ENCODE data around the gene CD274.
"Not testable (repeated sequence)": the region's sequence is repeated elsewhere in the genome, so short reads cannot be mapped to it uniquely, and the experiment has no call there.

Gene CD274

DNA sequence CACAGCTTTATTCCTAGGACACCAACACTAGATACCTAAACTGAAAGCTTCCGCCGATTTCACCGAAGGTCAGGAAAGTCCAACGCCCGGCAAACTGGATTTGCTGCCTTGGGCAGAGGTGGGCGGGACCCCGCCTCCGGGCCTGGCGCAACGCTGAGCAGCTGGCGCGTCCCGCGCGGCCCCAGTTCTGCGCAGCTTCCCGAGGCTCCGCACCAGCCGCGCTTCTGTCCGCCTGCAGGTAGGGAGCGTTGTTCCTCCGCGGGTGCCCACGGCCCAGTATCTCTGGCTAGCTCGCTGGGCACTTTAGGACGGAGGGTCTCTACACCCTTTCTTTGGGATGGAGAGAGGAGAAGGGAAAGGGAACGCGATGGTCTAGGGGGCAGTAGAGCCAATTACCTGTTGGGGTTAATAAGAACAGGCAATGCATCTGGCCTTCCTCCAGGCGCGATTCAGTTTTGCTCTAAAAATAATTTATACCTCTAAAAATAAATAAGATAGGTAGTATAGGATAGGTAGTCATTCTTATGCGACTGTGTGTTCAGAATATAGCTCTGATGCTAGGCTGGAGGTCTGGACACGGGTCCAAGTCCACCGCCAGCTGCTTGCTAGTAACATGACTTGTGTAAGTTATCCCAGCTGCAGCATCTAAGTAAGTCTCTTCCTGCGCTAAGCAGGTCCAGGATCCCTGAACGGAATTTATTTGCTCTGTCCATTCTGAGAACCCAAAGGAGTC is at the start of gene CD274:
Gene CD274 (plus strand): TSS at position 184 of the 733 bp plus-strand sequence. CDS start 5,572 bp downstream, outside the sequence.
- no peak for DNase-seq

DNA sequence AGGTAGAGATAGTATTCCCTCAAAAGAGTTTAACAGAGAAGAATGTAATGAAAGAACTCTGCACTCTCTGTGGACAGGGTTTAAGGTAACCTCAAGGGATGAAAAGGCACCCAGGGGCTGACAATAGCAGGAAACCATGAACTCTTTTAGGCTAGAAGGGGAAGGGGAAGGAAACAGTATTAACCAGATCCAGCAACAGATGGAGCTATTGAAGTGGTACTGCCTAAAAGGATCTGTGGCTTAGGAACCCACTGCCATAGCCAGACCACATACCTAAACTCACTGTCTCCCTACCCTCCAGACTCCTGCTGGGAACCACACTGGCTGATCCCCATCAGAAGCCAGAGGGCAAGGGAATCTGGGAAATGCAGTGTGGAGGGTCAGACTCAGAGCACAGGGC is 48.1 kb upstream of the CD274 start:
- no peak for DNase-seq

DNA sequence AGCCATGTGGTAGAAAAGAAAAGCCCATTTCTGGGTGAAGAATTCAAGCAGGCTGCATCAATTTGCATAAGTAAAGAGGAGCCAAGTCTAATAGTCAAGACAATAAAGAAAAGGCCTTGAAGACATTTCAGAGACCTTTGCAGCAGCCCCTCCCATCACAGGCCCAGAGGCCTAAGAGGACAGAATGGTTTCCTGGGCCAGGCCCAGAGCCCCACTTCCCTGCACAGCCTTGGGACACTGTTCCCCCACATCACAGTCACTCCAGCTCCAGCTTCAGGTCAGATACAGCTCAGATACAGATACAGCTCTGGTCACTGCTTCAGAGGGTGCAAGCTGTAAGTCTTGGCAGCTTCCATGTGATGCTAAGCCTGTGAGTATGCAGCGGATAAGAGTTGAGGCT is 41.7 kb upstream of the CD274 start:
- no peak for DNase-seq

DNA sequence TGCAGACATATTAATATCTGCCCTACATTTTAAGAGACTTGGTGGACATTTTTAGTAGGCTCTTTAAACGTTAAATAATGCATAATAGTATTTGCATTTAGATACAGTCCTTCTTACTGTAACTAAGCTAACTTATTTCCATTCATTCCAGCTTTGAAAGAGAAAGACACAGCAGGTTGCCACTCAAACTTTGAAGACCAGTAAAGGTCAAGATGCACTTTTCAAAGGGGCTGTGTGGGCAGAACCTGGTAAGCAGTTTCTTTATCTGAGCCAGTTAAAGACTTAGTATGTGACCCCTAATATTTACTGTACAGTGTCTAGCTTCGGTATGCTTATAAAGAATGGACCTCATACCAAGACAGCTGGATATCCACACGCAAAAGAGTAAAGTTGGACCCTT is 33.4 kb upstream of the CD274 start:
- DNase-seq, result no peak

DNA sequence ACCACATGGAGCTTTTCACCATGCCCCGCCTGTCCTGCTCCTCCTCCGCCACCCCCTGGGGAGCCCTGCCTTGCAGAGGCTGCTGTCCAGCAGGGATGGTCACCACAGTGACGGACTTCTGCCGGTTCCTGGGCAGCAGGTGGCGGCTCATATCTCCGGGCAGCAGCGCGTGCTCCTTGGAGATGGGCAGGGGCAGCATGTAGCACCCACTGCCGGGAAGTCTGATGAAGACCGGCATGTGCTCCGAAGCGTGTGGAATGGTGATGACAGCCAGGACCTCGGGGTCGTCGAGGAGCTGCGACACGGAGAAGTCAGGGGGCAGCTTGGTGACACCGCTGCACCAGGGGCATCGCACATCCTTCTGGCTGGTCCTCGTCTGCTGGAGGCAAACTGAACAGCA is 31.9 kb upstream of the CD274 start:
- DNase-seq, result no peak

DNA sequence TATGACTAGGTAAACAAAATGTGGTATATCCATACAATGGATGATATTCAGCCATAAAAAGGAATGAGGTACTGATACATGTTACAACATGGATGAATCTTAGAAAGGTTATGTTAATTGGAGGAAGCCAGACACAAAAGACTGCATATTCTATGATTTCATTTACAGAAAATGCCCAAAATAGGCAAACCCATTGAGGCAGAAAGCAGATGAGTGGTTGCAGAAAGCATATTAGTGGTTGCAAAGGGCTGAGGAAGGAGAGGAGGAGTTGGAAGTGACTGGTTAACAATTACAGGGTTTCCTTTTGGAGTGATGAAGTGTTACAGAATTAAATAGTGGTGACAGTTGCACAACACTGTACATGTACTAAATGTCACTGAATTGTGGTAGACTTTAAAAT is 30.4 kb upstream of the CD274 start:
- DNase-seq, result no peak

DNA sequence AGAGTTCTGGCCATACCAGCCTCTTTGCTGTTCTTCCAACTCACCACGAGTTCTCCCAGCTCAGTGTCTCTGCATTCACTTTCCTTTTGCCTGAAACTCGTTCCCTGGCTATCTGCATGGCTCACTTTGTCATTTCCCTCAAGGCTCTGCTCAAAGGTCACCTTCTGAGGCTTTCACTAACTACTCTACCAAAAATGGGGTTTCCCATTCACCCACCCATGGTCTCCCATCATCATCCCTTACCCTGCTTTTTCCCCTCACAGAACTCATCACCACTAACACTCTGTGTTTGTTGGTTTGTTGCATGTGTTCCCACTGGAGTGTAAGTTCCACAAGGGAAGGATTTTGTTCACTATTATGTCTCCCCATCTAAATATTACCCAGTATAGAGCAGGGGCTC is 29.2 kb upstream of the CD274 start:
- no peak for DNase-seq

DNA sequence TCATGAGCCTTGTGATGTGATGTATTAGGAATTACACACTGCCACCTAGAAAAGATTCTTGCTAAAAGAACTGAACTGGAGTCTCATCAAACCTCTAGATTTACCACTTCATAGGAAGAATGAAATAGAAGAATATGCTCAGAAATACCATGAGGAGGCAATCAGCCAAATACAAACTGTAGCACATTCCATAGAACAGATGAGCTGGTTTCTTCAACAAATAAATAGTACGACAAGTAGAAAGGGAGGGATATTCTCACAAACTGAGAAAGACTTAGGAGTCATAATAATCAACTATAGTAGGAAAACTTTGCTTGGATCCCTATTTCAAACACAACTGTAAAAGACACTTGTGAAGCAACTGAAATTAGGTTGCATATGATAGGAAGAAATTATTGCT is 28.1 kb upstream of the CD274 start:
- no peak for DNase-seq

DNA sequence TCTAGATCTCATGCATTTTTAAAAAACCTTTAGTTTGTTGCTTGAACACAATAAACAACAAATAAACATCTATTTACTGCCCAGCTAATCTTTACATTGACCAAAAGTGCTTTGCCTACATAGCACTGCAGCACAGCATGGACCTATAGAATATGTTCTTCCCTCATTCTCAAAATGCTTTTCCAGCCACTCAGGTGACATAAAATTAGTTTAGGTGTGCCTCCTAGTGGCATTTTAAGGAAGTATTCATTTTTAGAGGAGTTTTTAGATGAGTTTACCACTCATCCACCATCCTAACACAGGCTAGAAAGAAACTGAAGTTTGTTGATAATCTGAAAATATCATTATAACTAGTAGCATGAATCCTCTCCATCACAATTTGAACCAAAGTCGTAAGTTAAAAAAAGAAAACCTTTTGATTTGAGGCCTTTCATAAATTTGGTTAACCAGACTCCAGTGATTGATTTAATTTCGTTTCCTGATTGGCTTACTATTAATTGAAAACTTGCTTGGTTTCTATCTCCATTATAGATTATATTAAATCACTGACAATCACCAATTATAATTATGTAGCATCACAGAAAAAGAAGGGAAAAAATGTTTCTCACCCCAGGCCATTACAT is 25.2 kb upstream of the CD274 start:
- no peak for DNase-seq

DNA sequence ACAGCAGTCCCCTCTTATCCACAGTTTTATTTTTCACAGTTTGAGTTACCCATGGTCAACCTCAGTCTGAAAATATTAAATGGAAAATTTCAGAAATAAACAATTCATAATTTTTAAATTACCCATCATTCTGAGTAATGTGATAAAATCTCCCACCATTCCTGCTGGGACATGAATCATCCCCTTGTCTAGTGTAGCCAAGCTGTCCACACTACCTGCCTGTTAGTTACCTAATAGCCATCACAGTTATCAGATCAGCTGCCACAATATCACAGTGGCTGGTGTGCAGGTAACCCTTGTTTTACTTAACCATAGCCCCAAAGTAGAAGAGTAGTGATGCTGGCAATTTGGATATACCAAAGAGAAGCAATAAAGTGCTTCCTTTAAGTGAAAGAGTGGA is 23.3 kb upstream of the CD274 start:
- DNase-seq, result no peak

DNA sequence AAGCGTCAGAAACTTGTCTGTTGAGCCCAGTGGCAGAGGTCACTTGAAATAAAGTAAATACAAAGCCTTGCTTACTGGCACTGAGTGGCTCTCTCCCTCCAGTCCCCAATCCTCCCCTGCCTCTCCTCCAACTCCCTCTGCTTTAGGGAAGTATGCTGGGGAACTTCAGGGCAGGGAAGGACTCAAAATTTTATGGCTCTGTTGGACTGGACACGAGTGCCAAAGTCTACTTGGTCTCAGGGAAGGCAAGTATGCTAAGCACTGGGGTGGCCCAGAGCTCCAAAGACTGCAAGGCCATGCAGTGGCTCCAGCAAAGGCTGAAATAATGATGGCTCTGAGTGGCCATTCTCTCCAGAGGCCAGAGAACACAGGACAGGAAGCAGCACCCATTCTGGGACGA is 22.2 kb upstream of the CD274 start:
- DNase-seq, result no peak

DNA sequence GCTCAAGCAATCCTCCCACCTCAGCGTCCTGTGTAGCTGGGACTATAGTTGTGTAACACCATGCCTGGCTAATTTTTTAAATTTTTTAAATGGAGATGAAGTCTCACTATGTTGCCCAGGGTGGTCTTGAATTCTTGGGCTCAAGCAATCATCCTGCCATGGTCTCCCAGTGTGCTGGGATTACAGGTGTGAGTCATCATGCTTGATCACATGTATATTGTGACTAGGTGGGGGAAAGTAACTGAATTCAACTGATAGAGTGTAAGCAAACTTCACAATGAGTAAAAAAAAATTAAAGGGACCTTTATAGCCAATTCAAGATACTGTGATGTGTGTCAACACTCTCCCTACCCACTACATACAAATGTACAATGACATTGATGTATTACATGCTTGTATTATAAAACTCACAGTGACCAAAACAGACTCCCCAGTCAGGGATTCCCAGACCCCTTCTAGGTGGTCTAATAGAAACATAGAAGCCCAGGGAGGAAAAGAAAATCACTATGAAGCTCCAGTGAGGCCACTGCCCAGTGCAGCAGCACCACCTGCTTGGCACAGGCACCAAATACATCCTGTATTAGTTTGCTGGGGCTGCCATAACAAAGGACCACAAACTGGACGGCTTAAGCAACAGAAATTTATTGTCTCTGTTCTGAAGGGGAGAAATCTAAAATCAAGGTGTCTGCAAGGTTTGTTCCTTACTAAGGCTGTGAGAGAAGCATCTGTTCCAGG is 21.4 kb upstream of the CD274 start:
- DNase-seq, result no peak

DNA sequence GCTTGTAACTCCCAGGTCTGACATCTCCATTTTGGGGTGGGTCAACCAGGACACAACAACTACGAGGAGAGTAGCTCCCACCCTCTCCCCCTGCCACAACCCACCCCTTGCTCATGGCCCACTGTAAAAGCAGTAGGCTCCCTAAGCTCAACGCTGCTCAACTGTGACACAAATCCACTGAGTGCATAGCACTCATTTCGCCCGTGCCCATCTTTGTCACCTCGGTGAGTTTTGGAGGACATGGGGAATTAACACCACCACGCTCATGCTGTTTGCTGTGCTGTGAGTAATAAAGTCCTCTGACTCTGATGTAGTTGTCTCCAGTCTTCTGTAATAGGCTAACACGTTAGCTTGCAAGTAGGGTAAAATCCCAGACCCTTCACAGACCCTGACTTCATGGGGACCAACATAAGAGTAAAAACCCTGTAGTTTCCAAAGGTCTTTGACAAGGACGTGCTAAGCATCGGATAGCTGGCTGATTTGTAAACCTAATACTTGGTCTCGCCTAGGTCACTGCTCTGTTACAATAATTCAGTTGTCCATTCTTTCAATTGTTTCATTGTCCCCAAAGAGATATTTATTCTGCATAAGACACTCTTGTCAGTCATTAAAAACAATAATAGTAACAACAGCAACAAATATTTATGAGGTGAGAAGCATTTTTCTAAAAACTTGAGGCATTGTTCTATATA is 20.3 kb upstream of the CD274 start:
- DNase-seq, result no peak

DNA sequence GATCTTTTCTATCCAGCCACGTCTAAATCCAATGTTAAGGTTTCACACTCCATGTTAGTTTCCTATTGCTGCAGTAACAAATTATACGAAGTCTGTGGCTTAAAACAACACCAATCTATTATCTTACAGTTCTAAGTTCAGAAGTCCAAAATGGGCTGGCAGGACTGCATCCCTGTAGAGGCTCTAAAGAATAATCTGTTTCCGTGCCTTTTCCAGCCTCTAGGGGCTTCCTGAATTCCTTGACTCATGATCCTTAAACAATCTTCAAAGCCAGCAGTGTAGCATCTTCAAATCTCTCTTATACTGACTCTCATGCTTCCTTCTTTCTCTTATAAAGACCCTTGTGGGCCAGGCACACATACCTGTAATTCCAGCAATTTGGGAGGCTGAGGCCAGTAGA is 19.4 kb upstream of the CD274 start:
- no peak for DNase-seq

DNA sequence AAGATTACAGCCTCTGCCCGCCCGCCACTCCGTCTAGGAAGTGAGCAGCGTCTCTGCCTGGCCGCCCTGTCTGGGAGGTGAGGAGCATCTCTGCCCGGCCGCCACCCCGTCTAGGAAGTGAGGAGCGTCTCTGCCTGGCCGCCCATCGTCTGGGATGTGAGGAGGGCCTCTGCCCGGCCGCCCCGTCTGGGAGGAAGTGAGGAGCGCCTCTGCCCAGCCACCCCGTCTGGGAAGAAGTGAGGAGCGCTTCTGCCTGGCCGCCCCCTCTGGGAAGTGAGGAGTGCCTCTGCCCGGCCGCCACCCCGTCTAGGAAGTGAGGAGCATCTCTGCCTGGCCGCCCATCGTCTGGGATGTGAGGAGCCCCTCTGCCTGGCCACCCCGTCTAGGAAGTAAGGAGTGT is 17.5 kb upstream of the CD274 start:
- not testable (repeated sequence) for DNase-seq

DNA sequence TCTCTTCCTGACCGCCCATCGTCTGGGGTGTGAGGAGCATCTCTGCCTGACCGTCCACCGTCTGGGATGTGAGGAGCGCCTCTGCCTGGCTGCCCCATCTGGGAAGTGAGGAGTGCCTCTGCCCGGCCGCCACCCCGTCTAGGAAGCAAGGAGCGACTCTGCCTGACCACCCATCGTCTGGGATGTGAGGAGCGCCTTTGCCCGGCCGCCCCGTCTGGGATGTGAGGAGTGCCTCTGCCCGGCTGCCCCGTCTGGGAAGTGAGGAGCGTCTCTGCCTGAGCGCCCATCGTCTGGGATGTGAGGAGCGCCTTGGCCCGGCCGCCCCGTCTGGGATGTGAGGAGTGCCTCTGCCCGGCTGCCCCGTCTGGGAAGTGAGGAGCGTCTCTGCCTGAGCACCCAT is 17.0 kb upstream of the CD274 start:
- DNase-seq, result not testable (repeated sequence)

DNA sequence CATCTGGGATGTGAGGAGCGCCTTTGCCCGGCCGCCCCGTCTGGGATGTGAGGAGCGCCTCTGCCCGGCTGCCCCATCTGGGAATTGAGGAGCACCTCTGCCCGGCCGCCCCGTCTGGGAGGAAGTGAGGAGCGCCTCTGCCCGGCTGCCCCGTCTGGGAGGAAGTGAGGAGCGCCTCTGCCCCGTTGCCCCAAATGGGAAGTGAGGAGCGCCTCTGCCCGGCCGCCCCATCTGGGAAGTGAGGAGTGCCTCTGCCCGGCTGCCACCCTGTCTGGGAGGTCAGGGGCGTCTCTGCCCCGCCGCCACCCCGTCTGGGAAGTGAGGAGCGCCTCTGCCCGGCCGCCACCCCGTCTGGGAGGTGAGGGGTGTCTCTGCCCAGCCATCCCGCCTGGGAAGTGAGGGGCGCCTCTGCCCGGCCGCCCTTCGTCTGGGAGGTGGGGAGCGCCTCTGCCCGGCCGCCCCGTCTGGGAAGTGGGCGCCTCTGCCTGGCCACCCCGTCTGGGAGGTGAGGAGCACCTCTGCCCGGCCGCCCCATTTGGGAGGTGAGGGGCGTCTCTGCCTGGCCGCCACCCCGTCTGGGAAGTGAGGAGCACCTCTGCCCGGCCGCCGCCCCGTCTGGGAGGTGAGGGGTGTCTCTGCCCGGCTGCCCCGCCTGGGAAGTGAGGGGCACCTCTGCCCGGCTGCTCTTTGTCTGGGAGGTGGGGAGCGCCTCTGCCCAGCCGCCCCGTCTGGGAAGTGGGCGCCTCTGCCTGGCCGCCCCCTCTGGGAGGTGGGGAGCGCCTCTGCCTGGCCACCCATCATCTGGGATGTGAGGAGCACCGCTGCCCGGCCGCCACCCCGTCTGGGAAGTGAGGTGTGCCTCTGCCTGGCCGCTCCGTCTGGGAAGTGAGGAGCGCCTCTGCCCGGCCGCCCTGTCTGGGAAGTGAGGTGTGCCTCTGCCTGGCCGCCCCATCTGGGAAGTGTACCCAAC is 16.2 kb upstream of the CD274 start:
- not testable (repeated sequence) for DNase-seq

DNA sequence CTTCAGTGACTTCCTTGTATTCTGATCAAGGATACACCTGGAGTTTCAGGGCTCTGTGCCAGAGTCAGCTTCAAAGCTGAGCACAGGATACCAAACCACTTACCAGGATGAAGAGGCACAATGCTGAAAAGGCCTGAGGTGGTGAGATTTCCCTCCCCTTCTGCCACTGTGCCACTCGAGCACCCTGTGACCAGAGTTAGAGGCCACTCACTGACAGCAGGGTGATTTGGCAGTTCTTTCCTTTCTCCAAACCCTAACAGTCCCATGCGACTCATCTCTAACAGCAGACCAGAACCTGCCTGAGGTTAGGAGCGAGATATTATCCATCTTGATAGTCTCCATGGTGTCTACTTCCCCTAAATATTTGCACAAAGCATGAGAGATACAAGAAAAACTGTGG is 14.4 kb upstream of the CD274 start:
- no peak for DNase-seq

DNA sequence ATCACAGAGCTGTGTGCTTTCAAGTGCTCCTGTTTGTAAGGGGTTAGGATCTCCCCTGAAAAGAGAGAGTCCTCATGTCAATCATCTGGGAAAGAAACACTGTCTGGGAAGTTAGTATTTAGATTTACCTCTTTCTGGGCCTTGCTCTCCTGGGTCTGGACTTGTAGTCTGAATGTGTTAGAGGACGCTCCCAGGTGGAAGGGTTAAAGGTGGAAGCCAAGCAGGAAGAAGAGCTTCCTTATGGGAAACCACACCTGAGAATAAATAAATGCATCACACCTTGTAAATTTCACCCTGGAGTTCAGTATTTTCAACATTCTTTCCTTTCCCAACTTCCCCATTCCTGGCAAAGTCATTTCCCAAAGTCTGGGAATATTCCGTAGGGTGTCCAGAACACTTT is 13.9 kb upstream of the CD274 start:
- DNase-seq, result no peak

DNA sequence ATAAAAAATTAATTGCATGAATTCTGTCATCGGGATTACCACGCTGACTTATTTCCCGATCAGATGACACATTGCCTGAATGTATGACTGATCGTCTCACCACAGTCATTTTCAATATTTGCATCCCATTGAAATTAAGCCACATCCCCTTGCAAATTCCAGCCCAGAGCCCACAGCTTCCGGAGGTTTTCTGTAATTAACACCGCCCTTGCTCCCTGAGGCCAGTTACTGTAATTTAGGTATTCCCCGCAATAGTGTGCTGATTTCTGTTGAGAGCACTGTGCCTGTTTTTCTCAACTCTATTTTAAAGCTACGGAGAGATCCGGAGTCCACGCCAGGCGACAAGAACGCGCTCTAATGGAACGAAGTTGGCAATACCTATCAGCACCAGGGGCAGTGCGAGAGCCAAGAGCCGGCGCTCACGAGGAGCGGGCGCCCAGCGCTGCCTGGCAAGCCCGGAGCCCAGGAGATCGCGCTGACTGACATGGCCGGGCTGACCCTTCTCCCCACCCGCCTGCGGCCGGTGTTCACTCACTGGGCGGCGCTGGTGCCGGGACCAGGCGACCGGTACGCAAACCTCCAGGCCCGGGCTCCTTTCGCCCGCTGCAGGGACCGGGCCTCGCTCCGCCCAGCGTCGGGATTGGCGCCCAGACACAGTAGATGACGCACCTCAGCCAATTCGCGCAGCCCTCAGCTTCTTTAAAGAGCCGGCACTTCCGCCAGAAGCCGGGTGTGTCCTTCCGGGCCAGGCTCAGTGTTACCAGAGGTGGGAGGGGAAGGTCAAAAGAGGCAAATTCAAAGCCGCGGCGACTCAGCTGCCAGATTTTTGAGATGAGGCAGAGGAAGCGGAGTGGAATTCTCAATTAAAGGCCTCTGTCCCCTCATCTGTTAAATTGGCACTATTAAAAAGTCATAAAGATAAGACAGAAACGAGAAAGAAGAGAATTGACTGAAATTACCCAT is 12.8 kb upstream of the CD274 start, which contains the start of gene PLGRKT:
Gene PLGRKT (minus strand): TSS at position 672 of the 963 bp plus-strand sequence. CDS start 5,948 bp downstream, outside the sequence.
- DNase-seq, result peak; percentile 86
